H1 (cell line): ENCODE results near the gene PLPP7. TPM values are rescaled to one million over a fixed set of nuclear protein-coding genes. Genes with fewer than 3 reads are reported as not detected.

ENCODE experiments used
- CTCF ChIA-PET: fragments of 300-600 bp; sonication (Branson Sonifier 250); formaldehyde crosslinking; loops from one replicate; lab custom pipeline; 2021; ENCODE audit not compliant: partially characterized antibody; lab: Charles Lee
- POLR2A ChIA-PET: fragments of 300-600 bp; sonication (Branson Sonifier 250); formaldehyde crosslinking; loops from one replicate; lab custom pipeline; 2021; ENCODE audit warnings: inconsistent platforms; ENCODE audit not compliant: partially characterized antibody; lab: Charles Lee
- DNase-seq, 2 experiments: peaks; one replicate each; pipeline versions ENCODE4 v3.0.0 to v3.0.0-alpha.2; 2010 to 2022; ENCODE audit warnings: low spot score in 2 of 2, low read depth in 1 of 2, mixed read lengths in 1 of 2
- FAIRE-seq: peaks from 2 replicates; lab custom pipeline; 2011; peaks lifted over from hg19 to GRCh38; lab: Jason Lieb, UNC
- H2AFZ ChIP-seq: 2 replicates; pipeline ENCODE4 v1.8.1; 2012; ENCODE audit warnings: low read length, inconsistent platforms
- H2AK5ac ChIP-seq: 2 replicates; pipeline ENCODE4 v1.6.1; 2013; ENCODE audit warnings: low read depth, low read length
- H2BK120ac ChIP-seq: replicated peaks from 2 replicates; pipeline ENCODE3; 2013; ENCODE audit warnings: low read depth, low read length, inconsistent platforms
- H2BK12ac ChIP-seq: 2 replicates; pipeline ENCODE4 v1.6.1; 2013; ENCODE audit warnings: low read depth, low read length
- H2BK15ac ChIP-seq: 2 replicates; pipeline ENCODE4 v1.6.1; 2013; ENCODE audit warnings: low read length
- H2BK20ac ChIP-seq: 2 replicates; pipeline ENCODE4 v1.6.1; 2013; ENCODE audit warnings: low read length
- H2BK5ac ChIP-seq: 2 replicates; pipeline ENCODE4 v1.6.1; 2013; ENCODE audit warnings: low read depth, low read length
- H3K14ac ChIP-seq: 2 replicates; pipeline ENCODE4 v1.6.1; 2013; ENCODE audit warnings: inconsistent platforms; ENCODE audit not compliant: insufficient read length
- H3K18ac ChIP-seq: 2 replicates; pipeline ENCODE4 v1.6.1; 2013; ENCODE audit warnings: low read length; ENCODE audit errors: extremely low read depth
- H3K23ac ChIP-seq: 2 replicates; pipeline ENCODE4 v1.6.1; 2013; ENCODE audit warnings: inconsistent platforms; ENCODE audit not compliant: insufficient read length
- H3K23me2 ChIP-seq: 2 replicates; pipeline ENCODE4 v1.6.1; 2013; ENCODE audit warnings: low read depth, low read length
- H3K27ac ChIP-seq: 2 replicates; pipeline ENCODE4 v1.6.1; 2011; ENCODE audit warnings: low read depth, low read length, inconsistent platforms
- H3K27me3 ChIP-seq, 4 experiments: replicated peaks in 1 of 4; 1 replicate in 1 of 4; 2 replicates in 3 of 4; pipeline versions ENCODE4 v1.6.1 to v1.8.1; 2011 to 2013; ENCODE audit warnings: low read length in 3 of 4, mild to moderate bottlenecking in 3 of 4, inconsistent platforms in 2 of 4, mixed read lengths in 2 of 4, moderate library complexity in 1 of 4; ENCODE audit not compliant: control insufficient read depth in 3 of 4, insufficient read depth in 3 of 4; ENCODE audit errors: extremely low read depth in 1 of 4
- H3K36me3 ChIP-seq, 4 experiments: 2 replicates each; pipeline versions ENCODE4 v1.6.1 to v1.8.1; 2011 to 2013; ENCODE audit warnings: mild to moderate bottlenecking in 4 of 4, low read length in 3 of 4, moderate library complexity in 2 of 4, control low read depth in 1 of 4, inconsistent platforms in 1 of 4; ENCODE audit not compliant: insufficient read depth in 4 of 4, control insufficient read depth in 2 of 4
- H3K4ac ChIP-seq: replicated peaks from 2 replicates; pipeline ENCODE3; 2013; ENCODE audit warnings: low read length, low read depth, mixed read lengths, inconsistent platforms; ENCODE audit not compliant: insufficient read length
- H3K4me1 ChIP-seq, 4 experiments: replicated peaks in 1 of 4; 1 replicate in 1 of 4; 2 replicates in 3 of 4; pipeline versions ENCODE4 v1.6.1 to v1.8.1; 2011 to 2013; ENCODE audit warnings: low read length in 3 of 4, inconsistent platforms in 2 of 4, mixed read lengths in 1 of 4; ENCODE audit not compliant: insufficient read depth in 4 of 4, control insufficient read depth in 3 of 4
- H3K4me2 ChIP-seq, 2 experiments: 2 replicates each; pipeline versions ENCODE4 v1.6.1 to v1.8.1; 2011 to 2013; ENCODE audit warnings: low read depth in 2 of 2, low read length in 2 of 2, control low read depth in 1 of 2, inconsistent platforms in 1 of 2, mild to moderate bottlenecking in 1 of 2; ENCODE audit not compliant: insufficient read depth in 1 of 2
- H3K4me3 ChIP-seq, 4 experiments: fragments of 200-600, 300-600 bp in 1 of 4; sonication (generic), shearing (Covaris generic), sonication (Bioruptor Twin) in 1 of 4; 2 replicates each; pipeline versions ENCODE4 v1.5.1 to v1.8.1; 2011 to 2016; ENCODE audit warnings: low read length in 4 of 4, low read depth in 3 of 4, control low read depth in 2 of 4, inconsistent platforms in 2 of 4, mild to moderate bottlenecking in 2 of 4, mixed read lengths in 1 of 4, moderate library complexity in 1 of 4; ENCODE audit not compliant: insufficient read depth in 2 of 4; ENCODE audit errors: extremely low read depth in 1 of 4
- H3K56ac ChIP-seq: replicated peaks from 2 replicates; pipeline ENCODE3; 2013; ENCODE audit warnings: low read depth, mild to moderate bottlenecking, mixed read lengths, low read length, inconsistent platforms; ENCODE audit not compliant: insufficient read length
- H3K79me1 ChIP-seq: 2 replicates; pipeline ENCODE4 v1.6.1; 2013; ENCODE audit warnings: low read depth, low read length, control low read depth
- H3K79me2 ChIP-seq, 2 experiments: 2 replicates each; pipeline versions ENCODE4 v1.6.1 to v1.8.1; 2012 to 2013; ENCODE audit warnings: low read length in 2 of 2, mild to moderate bottlenecking in 2 of 2, inconsistent platforms in 1 of 2; ENCODE audit not compliant: insufficient read depth in 2 of 2, control insufficient read depth in 1 of 2
- H3K9ac ChIP-seq, 4 experiments: replicated peaks in 1 of 4; 1 replicate in 1 of 4; 2 replicates in 3 of 4; pipeline versions ENCODE4 v1.6.1 to v1.8.1; 2011 to 2013; ENCODE audit warnings: low read depth in 3 of 4, low read length in 3 of 4, control low read depth in 2 of 4, mild to moderate bottlenecking in 2 of 4, moderate library complexity in 2 of 4, inconsistent platforms in 1 of 4; ENCODE audit errors: extremely low read depth in 1 of 4
- H3K9me3 ChIP-seq, 2 experiments: 2 replicates each; pipeline versions ENCODE4 v1.6.1 to v1.8.1; 2012 to 2013; ENCODE audit warnings: mild to moderate bottlenecking in 2 of 2, moderate library complexity in 2 of 2, control low read depth in 1 of 2, inconsistent platforms in 1 of 2, low read depth in 1 of 2, low read length in 1 of 2, mixed read lengths in 1 of 2; ENCODE audit not compliant: insufficient read depth in 2 of 2
- H4K20me1 ChIP-seq, 2 experiments: replicated peaks in 1 of 2; 2 replicates each; pipeline versions ENCODE3 to v1.8.1; 2011 to 2013; ENCODE audit warnings: inconsistent platforms in 2 of 2, low read length in 2 of 2, mild to moderate bottlenecking in 1 of 2; ENCODE audit not compliant: insufficient read depth in 2 of 2, control insufficient read depth in 1 of 2
- H4K5ac ChIP-seq: 2 replicates; pipeline ENCODE4 v1.6.1; 2013; ENCODE audit warnings: low read length, low read depth, mixed read lengths, inconsistent platforms; ENCODE audit not compliant: insufficient read length
- H4K8ac ChIP-seq: 2 replicates; pipeline ENCODE4 v1.8.0; 2013; ENCODE audit warnings: mild to moderate bottlenecking, moderate library complexity, low read length, inconsistent platforms; ENCODE audit not compliant: insufficient read depth; ENCODE audit errors: extremely low read depth
- H4K91ac ChIP-seq: replicated peaks from 2 replicates; pipeline ENCODE3; 2013; ENCODE audit warnings: low read length, mixed read lengths, inconsistent platforms; ENCODE audit not compliant: insufficient read length
- SP1 ChIP-seq: IDR thresholded peaks from 2 replicates; pipeline ENCODE4 v1.6.1; 2011; ENCODE audit warnings: low read depth, low read length
- WGBS, 2 experiments: shearing (Covaris generic) in 1 of 2; methylation state at CpG; one replicate each; pipeline versions ENCODE4 v1.1.6 to v1.1.7; 2013 to 2015; ENCODE audit warnings: low lambda C conversion rate in 2 of 2, mixed read lengths in 2 of 2, inconsistent platforms in 1 of 2, low coverage in 1 of 2, missing lambda C conversion rate in 1 of 2; ENCODE audit not compliant: insufficient replicate concordance in 2 of 2, insufficient coverage in 1 of 2, insufficient read length in 1 of 2; ENCODE audit errors: extremely low coverage in 1 of 2, missing lambda C conversion rate in 1 of 2; 5-methylcytosine and 5-hydroxymethylcytosine counted together
- polyA plus RNA-seq, 7 experiments: library from polyadenylated mRNA; depleted of rRNA in 3 of 7; stranded (reverse) in 5 of 7; unstranded in 2 of 7; fragments of >200 nt in 5 of 7; fragments of 200-250 nt in 2 of 7; gene quantifications; 1 replicate in 5 of 7; 2 replicates in 1 of 7; 4 replicates in 1 of 7; pipeline versions ENCODE4 v1.2.1 to v1.2.3, GENCODE V29; 2011 to 2013; ENCODE audit warnings: missing spikeins in 2 of 7, mixed read lengths in 2 of 7
- total RNA-seq: library from RNA; stranded (reverse); fragmentation: NEBNext Ultra II Directional; extraction: Animal tissue kit (Norgen Biotek cat#: 25700); gene quantifications from 2 replicates; pipeline ENCODE4 v1.2.1, GENCODE V29; 2021
- TF ChIP-seq, protein P1 (sequence below): IDR thresholded peaks from 2 replicates; pipeline ENCODE4 v1.6.1; 2011; ENCODE audit warnings: low read length, improper control_type of control experiment

The PLPP7 gene
- total and polyA plus RNA-seq, 2 of the 8 experiments (the other 6 are each of a cell fraction or from before 2014, with no cell fraction given): 3.4 to 3.9 TPM

DNA sequence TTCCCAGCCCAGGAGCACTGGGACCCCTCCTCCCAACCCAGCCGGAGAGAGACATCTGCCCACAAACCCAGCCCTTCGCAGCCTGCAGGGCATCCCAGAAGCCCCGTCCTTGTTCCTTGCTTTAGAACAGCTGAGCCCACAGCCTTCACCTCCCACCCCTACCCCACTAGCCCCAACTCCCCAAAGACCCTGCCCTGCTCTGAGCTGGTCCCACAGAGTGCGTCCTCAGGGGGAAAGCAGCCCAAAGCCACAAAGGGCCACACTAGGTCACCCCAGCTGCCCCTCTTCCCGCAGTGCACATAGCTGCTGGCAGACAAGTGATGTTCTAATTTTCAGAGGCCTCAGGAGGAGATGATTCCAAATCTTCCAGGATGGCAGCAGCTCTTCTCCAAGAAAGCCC lies 8.8 kb downstream of the PLPP7 start:
- H2AFZ ChIP-seq: no peak overlapping the region
- no peak overlapping the region for H3K14ac ChIP-seq
- no peak overlapping the region for H2BK12ac ChIP-seq
- POLR2A ChIA-PET: interaction anchor here (0.6 to 1.1 kb wide), 2 partner anchors 138 to 186 kb away, joined by 3 to 5 read pairs; no protein-coding TSS in a partner anchor
- H2BK120ac ChIP-seq: no peak overlapping the region
- no peak overlapping the region for H4K91ac ChIP-seq
- H4K20me1 ChIP-seq: no peaks in the 10 kb centered on the region
- H3K27ac ChIP-seq: no peak overlapping the region
- H3K9me3 ChIP-seq: no peaks in the 10 kb centered on the region
- no peak overlapping the region for H4K5ac ChIP-seq
- no peaks in the 10 kb centered on the region for H3K79me1 ChIP-seq
- no peak overlapping the region for H3K23ac ChIP-seq
- CTCF ChIA-PET: interaction anchor here (0.8 to 2.4 kb wide), 7 partner anchors 9 to 242 kb away, joined by 3 to 8 read pairs (median 3); partner anchors contain the start of gene PLPP7
- no peak overlapping the region for H2AK5ac ChIP-seq
- no peak overlapping the region for H3K9ac ChIP-seq
- no peaks in the 10 kb centered on the region for H3K27me3 ChIP-seq
- no peak overlapping the region for H3K4me3 ChIP-seq
- H3K56ac ChIP-seq: no peak overlapping the region
- no peaks in the 10 kb centered on the region for H3K79me2 ChIP-seq
- no peaks in the 10 kb centered on the region for H3K23me2 ChIP-seq
- H2BK5ac ChIP-seq: no peak overlapping the region
- H2BK15ac ChIP-seq: no peak overlapping the region
- H4K8ac ChIP-seq: no peak overlapping the region
- H3K36me3 ChIP-seq: no peaks in the 10 kb centered on the region
- no peak overlapping the region for H3K4ac ChIP-seq
- DNase-seq (no peak), FAIRE-seq (no peak)
- no peak overlapping the region for H2BK20ac ChIP-seq
- no peak overlapping the region for H3K18ac ChIP-seq
- peaks cover 0 to 5% (median 3%) of the 10 kb centered on the region in 4 experiments; a peak in 2 of 7 replicates for H3K4me1 ChIP-seq
- 88% methylated on average over 3 of the region's 5 CpGs; no CpG with 5 or more reads in 1 of the 2 experiments for WGBS, 2 experiments
- TF ChIP-seq SP1: no peak
- TF ChIP-seq, protein P1, sequence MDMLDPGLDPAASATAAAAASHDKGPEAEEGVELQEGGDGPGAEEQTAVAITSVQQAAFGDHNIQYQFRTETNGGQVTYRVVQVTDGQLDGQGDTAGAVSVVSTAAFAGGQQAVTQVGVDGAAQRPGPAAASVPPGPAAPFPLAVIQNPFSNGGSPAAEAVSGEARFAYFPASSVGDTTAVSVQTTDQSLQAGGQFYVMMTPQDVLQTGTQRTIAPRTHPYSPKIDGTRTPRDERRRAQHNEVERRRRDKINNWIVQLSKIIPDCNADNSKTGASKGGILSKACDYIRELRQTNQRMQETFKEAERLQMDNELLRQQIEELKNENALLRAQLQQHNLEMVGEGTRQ: no peak
- H3K4me2 ChIP-seq: no peak overlapping the region
